ENCODE results near the gene ACBD4. TPM values are rescaled to one million over a fixed set of nuclear protein-coding genes. Genes with fewer than 3 reads are reported as not detected.
A peak's percentile ranks its signal among the peaks of the same experiment; 100 is the strongest.

The ACBD4 gene
- total and polyA plus RNA-seq, 2 of the 13 experiments (the other 11 are each of a cell fraction or from before 2014, with no cell fraction given): 16.1 to 26.9 TPM

DNA sequence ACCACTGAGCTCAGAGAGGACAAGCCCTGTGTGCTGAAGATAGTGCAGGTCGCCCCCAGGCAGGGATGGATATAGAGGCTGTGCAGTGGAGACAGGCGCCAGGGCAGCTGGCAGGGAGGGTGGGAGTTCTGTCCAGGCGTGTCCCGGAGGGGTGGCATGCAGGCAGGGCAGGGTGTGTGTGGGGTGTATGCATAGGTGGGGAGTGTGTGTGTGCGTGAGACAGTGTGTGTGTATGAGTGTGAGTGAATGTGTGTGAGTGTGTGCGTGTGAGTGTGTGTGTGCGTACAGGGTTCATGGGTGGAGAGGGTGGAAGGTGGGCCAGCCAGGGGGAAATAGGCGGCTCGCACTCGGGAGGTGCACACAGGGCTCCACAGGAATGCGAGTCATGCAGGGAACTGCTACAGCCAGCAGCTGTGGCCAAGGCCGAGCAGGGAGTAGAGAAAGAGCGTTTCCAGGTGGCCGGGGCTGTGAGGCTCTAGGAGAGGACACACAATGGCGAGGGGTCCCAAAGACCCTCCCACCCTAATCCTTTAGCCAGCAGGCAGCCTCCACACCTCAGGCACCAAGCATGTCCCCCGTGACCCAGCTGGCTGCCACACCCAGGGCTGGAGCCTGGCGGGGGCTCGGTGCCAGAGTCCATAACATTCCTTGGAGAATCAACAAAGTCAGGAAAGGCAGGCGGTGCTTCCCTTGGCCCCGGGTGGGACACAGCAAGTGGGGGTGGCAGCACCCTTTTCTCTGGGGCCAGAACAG, 7.8 kb upstream of the ACBD4 start (continued):
- TF ChIP-seq, protein P1, sequence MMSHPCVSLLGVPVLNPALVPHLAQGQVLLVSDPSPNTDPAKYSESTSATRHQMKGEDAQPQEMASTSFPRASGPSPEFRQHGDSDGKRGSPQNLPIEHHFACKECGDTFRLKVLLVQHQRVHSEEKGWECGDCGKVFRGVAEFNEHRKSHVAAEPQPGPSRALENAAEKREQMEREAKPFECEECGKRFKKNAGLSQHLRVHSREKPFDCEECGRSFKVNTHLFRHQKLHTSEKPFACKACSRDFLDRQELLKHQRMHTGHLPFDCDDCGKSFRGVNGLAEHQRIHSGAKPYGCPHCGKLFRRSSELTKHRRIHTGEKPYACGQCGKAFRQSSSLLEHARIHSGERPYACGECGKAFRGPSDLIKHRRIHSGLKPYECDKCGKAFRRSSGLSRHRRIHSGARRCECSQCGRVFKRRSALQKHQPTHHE (CRISPR knock-in tag; IDR thresholded peaks at IDR 0.05; ENCODE audit: borderline replicate concordance): no peak
- TF ChIP-seq, protein P2, sequence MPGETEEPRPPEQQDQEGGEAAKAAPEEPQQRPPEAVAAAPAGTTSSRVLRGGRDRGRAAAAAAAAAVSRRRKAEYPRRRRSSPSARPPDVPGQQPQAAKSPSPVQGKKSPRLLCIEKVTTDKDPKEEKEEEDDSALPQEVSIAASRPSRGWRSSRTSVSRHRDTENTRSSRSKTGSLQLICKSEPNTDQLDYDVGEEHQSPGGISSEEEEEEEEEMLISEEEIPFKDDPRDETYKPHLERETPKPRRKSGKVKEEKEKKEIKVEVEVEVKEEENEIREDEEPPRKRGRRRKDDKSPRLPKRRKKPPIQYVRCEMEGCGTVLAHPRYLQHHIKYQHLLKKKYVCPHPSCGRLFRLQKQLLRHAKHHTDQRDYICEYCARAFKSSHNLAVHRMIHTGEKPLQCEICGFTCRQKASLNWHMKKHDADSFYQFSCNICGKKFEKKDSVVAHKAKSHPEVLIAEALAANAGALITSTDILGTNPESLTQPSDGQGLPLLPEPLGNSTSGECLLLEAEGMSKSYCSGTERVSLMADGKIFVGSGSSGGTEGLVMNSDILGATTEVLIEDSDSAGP (CRISPR knock-in tag; IDR thresholded peaks at IDR 0.05; ENCODE audit: borderline replicate concordance): peak; percentile 65
- TF ChIP-seq, protein P3, sequence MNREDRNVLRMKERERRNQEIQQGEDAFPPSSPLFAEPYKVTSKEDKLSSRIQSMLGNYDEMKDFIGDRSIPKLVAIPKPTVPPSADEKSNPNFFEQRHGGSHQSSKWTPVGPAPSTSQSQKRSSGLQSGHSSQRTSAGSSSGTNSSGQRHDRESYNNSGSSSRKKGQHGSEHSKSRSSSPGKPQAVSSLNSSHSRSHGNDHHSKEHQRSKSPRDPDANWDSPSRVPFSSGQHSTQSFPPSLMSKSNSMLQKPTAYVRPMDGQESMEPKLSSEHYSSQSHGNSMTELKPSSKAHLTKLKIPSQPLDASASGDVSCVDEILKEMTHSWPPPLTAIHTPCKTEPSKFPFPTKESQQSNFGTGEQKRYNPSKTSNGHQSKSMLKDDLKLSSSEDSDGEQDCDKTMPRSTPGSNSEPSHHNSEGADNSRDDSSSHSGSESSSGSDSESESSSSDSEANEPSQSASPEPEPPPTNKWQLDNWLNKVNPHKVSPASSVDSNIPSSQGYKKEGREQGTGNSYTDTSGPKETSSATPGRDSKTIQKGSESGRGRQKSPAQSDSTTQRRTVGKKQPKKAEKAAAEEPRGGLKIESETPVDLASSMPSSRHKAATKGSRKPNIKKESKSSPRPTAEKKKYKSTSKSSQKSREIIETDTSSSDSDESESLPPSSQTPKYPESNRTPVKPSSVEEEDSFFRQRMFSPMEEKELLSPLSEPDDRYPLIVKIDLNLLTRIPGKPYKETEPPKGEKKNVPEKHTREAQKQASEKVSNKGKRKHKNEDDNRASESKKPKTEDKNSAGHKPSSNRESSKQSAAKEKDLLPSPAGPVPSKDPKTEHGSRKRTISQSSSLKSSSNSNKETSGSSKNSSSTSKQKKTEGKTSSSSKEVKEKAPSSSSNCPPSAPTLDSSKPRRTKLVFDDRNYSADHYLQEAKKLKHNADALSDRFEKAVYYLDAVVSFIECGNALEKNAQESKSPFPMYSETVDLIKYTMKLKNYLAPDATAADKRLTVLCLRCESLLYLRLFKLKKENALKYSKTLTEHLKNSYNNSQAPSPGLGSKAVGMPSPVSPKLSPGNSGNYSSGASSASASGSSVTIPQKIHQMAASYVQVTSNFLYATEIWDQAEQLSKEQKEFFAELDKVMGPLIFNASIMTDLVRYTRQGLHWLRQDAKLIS (CRISPR knock-in tag; IDR thresholded peaks at IDR 0.05): 0 out of 2 replicates have a peak, but pooled peaks have one; percentile 43
- peak; percentile 71; the same call in 1 of the 2 replicates for TF ChIP-seq TGIF2 (CRISPR knock-in tag; IDR thresholded peaks at IDR 0.05)
- TF ChIP-seq FOXP1 (IDR thresholded peaks at IDR 0.05): peak; percentile 53; the same call in 1 of the 2 replicates
- TF ChIP-seq FOXP1 (CRISPR knock-in tag; IDR thresholded peaks at IDR 0.05): no peak
- no peak for TF ChIP-seq ZNF674 (CRISPR knock-in tag; IDR thresholded peaks at IDR 0.05; ENCODE audit: low read depth)
- no peak for TF ChIP-seq ZNF367 (CRISPR knock-in tag; IDR thresholded peaks at IDR 0.05; ENCODE audit: borderline replicate concordance)
- no peak for TF ChIP-seq TBP (CRISPR knock-in tag; IDR thresholded peaks at IDR 0.05)
- no peak for TF ChIP-seq ZNF572 (CRISPR knock-in tag; IDR thresholded peaks at IDR 0.05)
- 0 out of 2 replicates have a peak, but pooled peaks have one; percentile 28 for TF ChIP-seq ZNF468 (CRISPR knock-in tag; IDR thresholded peaks at IDR 0.05)
- TF ChIP-seq, protein P4, sequence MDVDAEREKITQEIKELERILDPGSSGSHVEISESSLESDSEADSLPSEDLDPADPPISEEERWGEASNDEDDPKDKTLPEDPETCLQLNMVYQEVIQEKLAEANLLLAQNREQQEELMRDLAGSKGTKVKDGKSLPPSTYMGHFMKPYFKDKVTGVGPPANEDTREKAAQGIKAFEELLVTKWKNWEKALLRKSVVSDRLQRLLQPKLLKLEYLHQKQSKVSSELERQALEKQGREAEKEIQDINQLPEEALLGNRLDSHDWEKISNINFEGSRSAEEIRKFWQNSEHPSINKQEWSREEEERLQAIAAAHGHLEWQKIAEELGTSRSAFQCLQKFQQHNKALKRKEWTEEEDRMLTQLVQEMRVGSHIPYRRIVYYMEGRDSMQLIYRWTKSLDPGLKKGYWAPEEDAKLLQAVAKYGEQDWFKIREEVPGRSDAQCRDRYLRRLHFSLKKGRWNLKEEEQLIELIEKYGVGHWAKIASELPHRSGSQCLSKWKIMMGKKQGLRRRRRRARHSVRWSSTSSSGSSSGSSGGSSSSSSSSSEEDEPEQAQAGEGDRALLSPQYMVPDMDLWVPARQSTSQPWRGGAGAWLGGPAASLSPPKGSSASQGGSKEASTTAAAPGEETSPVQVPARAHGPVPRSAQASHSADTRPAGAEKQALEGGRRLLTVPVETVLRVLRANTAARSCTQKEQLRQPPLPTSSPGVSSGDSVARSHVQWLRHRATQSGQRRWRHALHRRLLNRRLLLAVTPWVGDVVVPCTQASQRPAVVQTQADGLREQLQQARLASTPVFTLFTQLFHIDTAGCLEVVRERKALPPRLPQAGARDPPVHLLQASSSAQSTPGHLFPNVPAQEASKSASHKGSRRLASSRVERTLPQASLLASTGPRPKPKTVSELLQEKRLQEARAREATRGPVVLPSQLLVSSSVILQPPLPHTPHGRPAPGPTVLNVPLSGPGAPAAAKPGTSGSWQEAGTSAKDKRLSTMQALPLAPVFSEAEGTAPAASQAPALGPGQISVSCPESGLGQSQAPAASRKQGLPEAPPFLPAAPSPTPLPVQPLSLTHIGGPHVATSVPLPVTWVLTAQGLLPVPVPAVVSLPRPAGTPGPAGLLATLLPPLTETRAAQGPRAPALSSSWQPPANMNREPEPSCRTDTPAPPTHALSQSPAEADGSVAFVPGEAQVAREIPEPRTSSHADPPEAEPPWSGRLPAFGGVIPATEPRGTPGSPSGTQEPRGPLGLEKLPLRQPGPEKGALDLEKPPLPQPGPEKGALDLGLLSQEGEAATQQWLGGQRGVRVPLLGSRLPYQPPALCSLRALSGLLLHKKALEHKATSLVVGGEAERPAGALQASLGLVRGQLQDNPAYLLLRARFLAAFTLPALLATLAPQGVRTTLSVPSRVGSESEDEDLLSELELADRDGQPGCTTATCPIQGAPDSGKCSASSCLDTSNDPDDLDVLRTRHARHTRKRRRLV (CRISPR knock-in tag; IDR thresholded peaks at IDR 0.05): no peak
